ENCODE data around the gene RANBP3L.

Gene RANBP3L

GRCh38 chr5:36325196-36325595 is 23.5 kb upstream of the RANBP3L start:
- H3K27me3 ChIP-seq (ENCODE audit: insufficient read depth, low read depth, severe bottlenecking), result no peaks in the 10 kb centered on the region
- no peak overlapping the region for H3K4me3 ChIP-seq (ENCODE audit: low read depth, low read length)
- H3K9me3 ChIP-seq (ENCODE audit: severe bottlenecking), result no peaks in the 10 kb centered on the region
- no peak overlapping the region for H3K27ac ChIP-seq
- H3K36me3 ChIP-seq, result no peaks in the 10 kb centered on the region
- TF ChIP-seq CTCF (IDR thresholded peaks at IDR 0.05; ENCODE audit: low read depth, low read length), result no peak
- DNase-seq, result no peak

GRCh38 chr5:36323926-36324781 is 22.5 kb upstream of the RANBP3L start:
- Histone ChIP-seq H3K27me3 (ENCODE audit: insufficient read depth, low read depth, severe bottlenecking) (no peaks in the 10 kb centered on the region), H3K36me3 (no peaks in the 10 kb centered on the region), H3K27ac (no peak overlapping the region), H3K9me3 (ENCODE audit: severe bottlenecking) (no peaks in the 10 kb centered on the region), H3K4me3 (ENCODE audit: low read depth, low read length) (no peak overlapping the region)
- no peak for TF ChIP-seq CTCF (IDR thresholded peaks at IDR 0.05; ENCODE audit: low read depth, low read length)
- no peak for DNase-seq

- Histone ChIP-seq H3K27me3 (ENCODE audit: insufficient read depth, low read depth, severe bottlenecking) (no peaks in the 10 kb centered on the region), H3K36me3 (no peaks in the 10 kb centered on the region), H3K9me3 (ENCODE audit: severe bottlenecking) (no peaks in the 10 kb centered on the region), H3K27ac (no peak overlapping the region), H3K4me3 (ENCODE audit: low read depth, low read length) (no peak overlapping the region)
- no peak for TF ChIP-seq CTCF (IDR thresholded peaks at IDR 0.05; ENCODE audit: low read depth, low read length)
- DNase-seq, result no peak
Observed at GRCh38 chr5:36312953-36313672, 11.4 kb upstream of the RANBP3L start.

- no peaks in the 10 kb centered on the region for H3K27me3 ChIP-seq (ENCODE audit: insufficient read depth, low read depth, severe bottlenecking)
- no peaks in the 10 kb centered on the region for H3K9me3 ChIP-seq (ENCODE audit: severe bottlenecking)
- DNase-seq, result no peak
- no peak for TF ChIP-seq CTCF (IDR thresholded peaks at IDR 0.05; ENCODE audit: low read depth, low read length)
- H3K36me3 ChIP-seq, result no peaks in the 10 kb centered on the region
- H3K4me3 ChIP-seq (ENCODE audit: low read depth, low read length), result no peak overlapping the region
- no peak overlapping the region for H3K27ac ChIP-seq
Observed at GRCh38 chr5:36311956-36312355, 10.3 kb upstream of the RANBP3L start.

- H3K27me3 ChIP-seq (ENCODE audit: insufficient read depth, low read depth, severe bottlenecking), result no peaks in the 10 kb centered on the region
- H3K9me3 ChIP-seq (ENCODE audit: severe bottlenecking), result no peaks in the 10 kb centered on the region
- H3K4me3 ChIP-seq (ENCODE audit: low read depth, low read length), result no peak overlapping the region
- TF ChIP-seq CTCF (IDR thresholded peaks at IDR 0.05; ENCODE audit: low read depth, low read length), result no peak
- no peak overlapping the region for H3K27ac ChIP-seq
- H3K36me3 ChIP-seq, result no peaks in the 10 kb centered on the region
- DNase-seq, result no peak
Observed at GRCh38 chr5:36310138-36310537, 8.4 kb upstream of the RANBP3L start.

All from WERI-Rb-1 (cell line).